K562 (cell line): ENCODE measurements around the gene ING4. TPM values are rescaled to one million over a fixed set of nuclear protein-coding genes. Genes with fewer than 3 reads are reported as not detected.
A peak's percentile ranks its signal among the peaks of the same experiment; 100 is the strongest.

ENCODE experiments used
- BMI1 ChIP-seq: fragments of 150-350 bp; IDR thresholded peaks from 2 replicates; pipeline ENCODE4 v1.6.1; 2014; ENCODE audit warnings: low read length
- CAMTA2 ChIP-seq: fragments of 250-450 bp; sonication (Bioruptor Pico); conservative IDR thresholded peaks from 2 replicates; pipeline ENCODE4 v1.5.1; 2022
- CUX1 ChIP-seq: fragments of 200-800 bp; sonication (Bioruptor generic); IDR thresholded peaks from 2 replicates; pipeline ENCODE4 v1.6.1; 2016; ENCODE audit warnings: missing genetic modification characterization, missing compliant biosample characterization
- HES1 ChIP-seq: fragments of 450-650 bp; IDR thresholded peaks from 2 replicates; pipeline ENCODE4 v1.6.1; 2016; ENCODE audit warnings: low read depth, mild to moderate bottlenecking, moderate library complexity
- NR4A1 ChIP-seq, 2 experiments: fragments of 250-450 bp in 1 of 2; fragments of 450-650 bp in 1 of 2; sonication (Bioruptor Pico) in 1 of 2; IDR thresholded peaks; 2 replicates each; pipeline versions ENCODE4 v1.4.0 to v1.6.1; 2016 to 2020; ENCODE audit warnings: mild to moderate bottlenecking in 2 of 2, missing compliant biosample characterization in 1 of 2, missing genetic modification characterization in 1 of 2, moderate library complexity in 1 of 2
- OTX1 ChIP-seq: fragments of 450-650 bp; formaldehyde crosslinking; IDR thresholded peaks from 2 replicates; pipeline ENCODE4 v1.4.0; 2022; ENCODE audit warnings: mild to moderate bottlenecking
- PURB ChIP-seq: sonication (generic); formaldehyde crosslinking; IDR thresholded peaks from 2 replicates; pipeline ENCODE4 v1.9.0; 2021; ENCODE audit warnings: low read depth, mild to moderate bottlenecking, missing genetic modification reagents
- RAD51 ChIP-seq: fragments of 450-650 bp; IDR thresholded peaks from 2 replicates; pipeline ENCODE4 v1.7.1; 2016; ENCODE audit warnings: low read depth, mild to moderate bottlenecking, borderline replicate concordance
- SMAD2 ChIP-seq: fragments of 150-350 bp; IDR thresholded peaks from 2 replicates; pipeline ENCODE4 v1.6.1; 2014; ENCODE audit warnings: low read depth, mild to moderate bottlenecking, low read length
- XRCC4 ChIP-seq: IDR thresholded peaks from one replicate; pipeline ENCODE4 v1.6.1; 2011; ENCODE audit not compliant: insufficient read depth, insufficient read length; ENCODE audit errors: extremely low read depth
- polyA plus RNA-seq, 8 experiments: library from polyadenylated mRNA; depleted of rRNA in 4 of 8; stranded (reverse) in 5 of 8; unstranded in 3 of 8; fragments of >200 nt; fragmentation: Nextera tagmentation in 2 of 8; fragmentation: Illumina TruSeq in 1 of 8; extraction: Ambion mirVana in 2 of 8; extraction: Trizol in 1 of 8; gene quantifications; 2 replicates each; pipeline versions ENCODE4 v1.2.1 to v1.2.3, GENCODE V29; 2011 to 2014; ENCODE audit warnings: inconsistent platforms in 1 of 8, missing spikeins in 1 of 8
- total RNA-seq, 7 experiments: library from RNA; depleted of rRNA in 6 of 7; stranded (reverse); fragments of >200 nt in 6 of 7; fragmentation: Illumina TruSeq in 2 of 7; extraction: Trizol in 2 of 7; gene quantifications; 2 replicates each; pipeline versions ENCODE4 v1.2.1 to v1.2.3, GENCODE V29; 2011 to 2021; ENCODE audit warnings: low replicate concordance in 1 of 7
- TF ChIP-seq, protein P1 (sequence below): fragments of 250-450 bp; sonication (Bioruptor Pico); IDR thresholded peaks from 2 replicates; pipeline ENCODE4 v1.8.0; 2022; ENCODE audit warnings: moderate library complexity, mild to moderate bottlenecking, inconsistent platforms
- TF ChIP-seq, protein P2 (sequence below): fragments of 250-450 bp; sonication (Bioruptor Pico); IDR thresholded peaks from 2 replicates; pipeline ENCODE4 v1.4.0; 2020; ENCODE audit warnings: mild to moderate bottlenecking
- TF ChIP-seq, protein P3 (sequence below): sonication (generic); formaldehyde crosslinking; IDR thresholded peaks from 2 replicates; pipeline ENCODE4 v1.8.1; 2022; ENCODE audit warnings: missing genetic modification reagents
- TF ChIP-seq, protein P4 (sequence below), 2 experiments: fragments of 450-650 bp; conservative IDR thresholded peaks; 2 replicates each; pipeline ENCODE4 v1.6.1; 2017; ENCODE audit warnings: mild to moderate bottlenecking in 2 of 2, moderate library complexity in 2 of 2

Gene ING4
- total and polyA plus RNA-seq, 9 of the 15 experiments (the other 6 are each of a cell fraction or from before 2014, with no cell fraction given) = 6.6 to 30.2 (median 15.7) TPM

- TF ChIP-seq CUX1 (CRISPR knock-in tag) (0 out of 2 replicates have a peak, but pooled peaks have one; percentile 9), PURB (no peak), NR4A1 (CRISPR knock-in tag; IDR thresholded peaks at IDR 0.05) (0 out of 2 replicates have a peak, but pooled peaks have one; percentile 41), NR4A1 (tag; IDR thresholded peaks at IDR 0.05) (no peak), HES1 (no peak), RAD51 (0 out of 2 replicates have a peak, but pooled peaks have one; percentile 9), OTX1 (no peak; the same call in 1 of the 2 replicates), XRCC4 (no peak), BMI1 (no peak), CAMTA2 (CRISPR knock-in tag) (no peak), SMAD2 (no peak)
- TF ChIP-seq, protein P1, sequence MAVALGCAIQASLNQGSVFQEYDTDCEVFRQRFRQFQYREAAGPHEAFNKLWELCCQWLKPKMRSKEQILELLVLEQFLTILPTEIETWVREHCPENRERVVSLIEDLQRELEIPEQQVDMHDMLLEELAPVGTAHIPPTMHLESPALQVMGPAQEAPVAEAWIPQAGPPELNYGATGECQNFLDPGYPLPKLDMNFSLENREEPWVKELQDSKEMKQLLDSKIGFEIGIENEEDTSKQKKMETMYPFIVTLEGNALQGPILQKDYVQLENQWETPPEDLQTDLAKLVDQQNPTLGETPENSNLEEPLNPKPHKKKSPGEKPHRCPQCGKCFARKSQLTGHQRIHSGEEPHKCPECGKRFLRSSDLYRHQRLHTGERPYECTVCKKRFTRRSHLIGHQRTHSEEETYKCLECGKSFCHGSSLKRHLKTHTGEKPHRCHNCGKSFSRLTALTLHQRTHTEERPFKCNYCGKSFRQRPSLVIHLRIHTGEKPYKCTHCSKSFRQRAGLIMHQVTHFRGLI (CRISPR knock-in tag) = no peak
- TF ChIP-seq, protein P2, sequence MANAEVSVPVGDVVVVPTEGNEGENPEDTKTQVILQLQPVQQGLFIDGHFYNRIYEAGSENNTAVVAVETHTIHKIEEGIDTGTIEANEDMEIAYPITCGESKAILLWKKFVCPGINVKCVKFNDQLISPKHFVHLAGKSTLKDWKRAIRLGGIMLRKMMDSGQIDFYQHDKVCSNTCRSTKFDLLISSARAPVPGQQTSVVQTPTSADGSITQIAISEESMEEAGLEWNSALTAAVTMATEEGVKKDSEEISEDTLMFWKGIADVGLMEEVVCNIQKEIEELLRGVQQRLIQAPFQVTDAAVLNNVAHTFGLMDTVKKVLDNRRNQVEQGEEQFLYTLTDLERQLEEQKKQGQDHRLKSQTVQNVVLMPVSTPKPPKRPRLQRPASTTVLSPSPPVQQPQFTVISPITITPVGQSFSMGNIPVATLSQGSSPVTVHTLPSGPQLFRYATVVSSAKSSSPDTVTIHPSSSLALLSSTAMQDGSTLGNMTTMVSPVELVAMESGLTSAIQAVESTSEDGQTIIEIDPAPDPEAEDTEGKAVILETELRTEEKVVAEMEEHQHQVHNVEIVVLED (CRISPR knock-in tag) = no peak
- TF ChIP-seq, protein P3, sequence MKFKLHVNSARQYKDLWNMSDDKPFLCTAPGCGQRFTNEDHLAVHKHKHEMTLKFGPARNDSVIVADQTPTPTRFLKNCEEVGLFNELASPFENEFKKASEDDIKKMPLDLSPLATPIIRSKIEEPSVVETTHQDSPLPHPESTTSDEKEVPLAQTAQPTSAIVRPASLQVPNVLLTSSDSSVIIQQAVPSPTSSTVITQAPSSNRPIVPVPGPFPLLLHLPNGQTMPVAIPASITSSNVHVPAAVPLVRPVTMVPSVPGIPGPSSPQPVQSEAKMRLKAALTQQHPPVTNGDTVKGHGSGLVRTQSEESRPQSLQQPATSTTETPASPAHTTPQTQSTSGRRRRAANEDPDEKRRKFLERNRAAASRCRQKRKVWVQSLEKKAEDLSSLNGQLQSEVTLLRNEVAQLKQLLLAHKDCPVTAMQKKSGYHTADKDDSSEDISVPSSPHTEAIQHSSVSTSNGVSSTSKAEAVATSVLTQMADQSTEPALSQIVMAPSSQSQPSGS = no peak
- TF ChIP-seq, protein P4, sequence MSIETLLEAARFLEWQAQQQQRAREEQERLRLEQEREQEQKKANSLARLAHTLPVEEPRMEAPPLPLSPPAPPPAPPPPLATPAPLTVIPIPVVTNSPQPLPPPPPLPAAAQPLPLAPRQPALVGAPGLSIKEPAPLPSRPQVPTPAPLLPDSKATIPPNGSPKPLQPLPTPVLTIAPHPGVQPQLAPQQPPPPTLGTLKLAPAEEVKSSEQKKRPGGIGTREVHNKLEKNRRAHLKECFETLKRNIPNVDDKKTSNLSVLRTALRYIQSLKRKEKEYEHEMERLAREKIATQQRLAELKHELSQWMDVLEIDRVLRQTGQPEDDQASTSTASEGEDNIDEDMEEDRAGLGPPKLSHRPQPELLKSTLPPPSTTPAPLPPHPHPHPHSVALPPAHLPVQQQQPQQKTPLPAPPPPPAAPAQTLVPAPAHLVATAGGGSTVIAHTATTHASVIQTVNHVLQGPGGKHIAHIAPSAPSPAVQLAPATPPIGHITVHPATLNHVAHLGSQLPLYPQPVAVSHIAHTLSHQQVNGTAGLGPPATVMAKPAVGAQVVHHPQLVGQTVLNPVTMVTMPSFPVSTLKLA (conservative IDR thresholded peaks at IDR 0.05) = peak in 1 of 2 experiments; percentile 47; a peak in 2 of 4 replicates
Observed at GRCh38 chr12:6613776-6614512, 49.0 kb downstream of the ING4 start (continued).
